WTC11 (cell line): Measurements from ENCODE around the gene CMTM1. TPM values are rescaled to one million over a fixed set of nuclear protein-coding genes. Genes with fewer than 3 reads are reported as not detected.
"Not testable (repeated sequence)": the region's sequence is repeated elsewhere in the genome, so short reads cannot be mapped to it uniquely, and the experiment has no call there.

Experiments
- ATAC-seq: fragments of 200-7000 bp; cut with Tn5 transposase; 2 replicates; pipeline ENCODE4 v1.10.0; 2021; ENCODE audit warnings: mild to moderate bottlenecking, moderate library complexity
- CTCF ChIA-PET: fragments of 300-600 bp; sonication (Branson Sonifier 250); formaldehyde crosslinking; loops from one replicate; lab custom pipeline; 2021; ENCODE audit warnings: antibody characterized with exemption; lab: Charles Lee
- POLR2A ChIA-PET: fragments of 350-600 bp; sonication (Branson Sonifier 250); formaldehyde crosslinking; loops from one replicate; lab custom pipeline; 2021; ENCODE audit warnings: antibody characterized with exemption; lab: Charles Lee
- DNase-seq: peaks from one replicate; pipeline ENCODE4 v3.0.0; 2021; ENCODE audit warnings: low spot score
- H3K27ac Mint-ChIP-seq: 2 replicates; pipeline ENCODE4 v1.8.0; 2021; ENCODE audit warnings: mixed read lengths
- H3K27me3 Mint-ChIP-seq: 2 replicates; pipeline ENCODE4 v1.8.0; 2021; ENCODE audit warnings: low read depth, mild to moderate bottlenecking, moderate library complexity, mixed read lengths
- H3K36me3 Mint-ChIP-seq: 2 replicates; pipeline ENCODE4 v1.8.0; 2021; ENCODE audit warnings: mixed read lengths
- H3K4me1 Mint-ChIP-seq: 2 replicates; pipeline ENCODE4 v1.8.0; 2022; ENCODE audit warnings: mixed read lengths
- H3K4me3 Mint-ChIP-seq: 2 replicates; pipeline ENCODE4 v1.8.0; 2021; ENCODE audit warnings: mild to moderate bottlenecking, moderate library complexity, mixed read lengths
- H3K9me3 Mint-ChIP-seq: 2 replicates; pipeline ENCODE4 v1.8.0; 2021; ENCODE audit warnings: mixed read lengths
- AFF4 ChIP-seq: sonication (generic); formaldehyde crosslinking; IDR thresholded peaks from 2 replicates; pipeline ENCODE4 v1.8.1; 2023; ENCODE audit warnings: mild to moderate bottlenecking, missing genetic modification reagents, borderline replicate concordance
- CBFB ChIP-seq: sonication (generic); formaldehyde crosslinking; IDR thresholded peaks from 2 replicates; pipeline ENCODE4 v1.8.1; 2022; ENCODE audit warnings: mild to moderate bottlenecking, low read depth, missing genetic modification reagents
- E2F5 ChIP-seq: sonication (generic); formaldehyde crosslinking; IDR thresholded peaks from 2 replicates; pipeline ENCODE4 v1.8.1; 2022; ENCODE audit warnings: mild to moderate bottlenecking, moderate library complexity, missing genetic modification reagents
- ESRRA ChIP-seq: sonication (generic); formaldehyde crosslinking; IDR thresholded peaks from 2 replicates; pipeline ENCODE4 v1.8.1; 2022; ENCODE audit warnings: mild to moderate bottlenecking, missing genetic modification reagents, borderline replicate concordance
- FOXP1 ChIP-seq: sonication (generic); formaldehyde crosslinking; IDR thresholded peaks from 2 replicates; pipeline ENCODE4 v1.8.0; 2022; ENCODE audit warnings: missing genetic modification reagents, mild to moderate bottlenecking, moderate library complexity, borderline replicate concordance
- HMGA2 ChIP-seq: fragments of 250-450 bp; sonication (Bioruptor Pico); IDR thresholded peaks from 2 replicates; pipeline ENCODE4 v1.4.0; 2021; ENCODE audit warnings: mild to moderate bottlenecking, moderate library complexity
- HMGXB4 ChIP-seq: sonication (generic); formaldehyde crosslinking; IDR thresholded peaks from 2 replicates; pipeline ENCODE4 v1.8.1; 2023; ENCODE audit warnings: mild to moderate bottlenecking, moderate library complexity, missing genetic modification reagents
- MLX ChIP-seq: sonication (generic); formaldehyde crosslinking; IDR thresholded peaks from 2 replicates; pipeline ENCODE4 v1.8.1; 2023; ENCODE audit warnings: mild to moderate bottlenecking, missing genetic modification reagents, moderate library complexity
- MYBL2 ChIP-seq: sonication (generic); formaldehyde crosslinking; IDR thresholded peaks from 2 replicates; pipeline ENCODE4 v1.8.1; 2023; ENCODE audit warnings: mild to moderate bottlenecking, moderate library complexity, missing genetic modification reagents
- NFATC4 ChIP-seq: fragments of 250-450 bp; sonication (Bioruptor Pico); IDR thresholded peaks from 2 replicates; pipeline ENCODE4 v1.9.0; 2021; ENCODE audit warnings: mild to moderate bottlenecking
- NFE2L1 ChIP-seq: sonication (generic); formaldehyde crosslinking; IDR thresholded peaks from 2 replicates; pipeline ENCODE4 v1.8.1; 2023; ENCODE audit warnings: missing genetic modification reagents
- RORB ChIP-seq: fragments of 250-450 bp; sonication (Bioruptor Pico); IDR thresholded peaks from 2 replicates; pipeline ENCODE4 v1.9.0; 2021; ENCODE audit warnings: mild to moderate bottlenecking
- TCF7 ChIP-seq: sonication (generic); formaldehyde crosslinking; IDR thresholded peaks from 2 replicates; pipeline ENCODE4 v1.8.0; 2022; ENCODE audit warnings: mild to moderate bottlenecking, low read depth, missing genetic modification reagents, moderate library complexity
- ZNF138 ChIP-seq: sonication (generic); formaldehyde crosslinking; conservative IDR thresholded peaks from 2 replicates; pipeline ENCODE4 v1.8.1; 2022; ENCODE audit warnings: mild to moderate bottlenecking, moderate library complexity, missing genetic modification reagents
- ZNF423 ChIP-seq: fragments of 250-450 bp; sonication (Bioruptor Pico); IDR thresholded peaks from 2 replicates; pipeline ENCODE4 v2.1.2; 2022; ENCODE audit warnings: mild to moderate bottlenecking, moderate library complexity
- total RNA-seq: library from RNA; stranded (reverse); gene quantifications from 3 replicates; pipeline ENCODE4 v1.2.3, GENCODE V29; 2021

Gene CMTM1
- total RNA-seq, 1 experiment from 2014 or later: 1.6 TPM

- TF ChIP-seq TCF7 (CRISPR knock-in tag): no peak
- TF ChIP-seq AFF4 (CRISPR knock-in tag): no peak
- no peak for TF ChIP-seq MYBL2 (CRISPR knock-in tag)
- no peak for TF ChIP-seq CBFB (CRISPR knock-in tag)
- TF ChIP-seq NFATC4 (CRISPR knock-in tag): no peak
- no peak for TF ChIP-seq MLX (CRISPR knock-in tag)
- TF ChIP-seq RORB: no peak
- TF ChIP-seq ZNF423 (CRISPR knock-in tag): no peak
- Mint-ChIP-seq H3K4me3 (no peak overlapping the region), H3K36me3 (peaks cover 41% of the 10 kb centered on the region), H3K27ac (no peak overlapping the region), H3K4me1 (peaks cover 21% of the 10 kb centered on the region), H3K27me3 (no peaks in the 10 kb centered on the region), H3K9me3 (no peaks in the 10 kb centered on the region)
- POLR2A ChIA-PET: interaction anchor here (0.6 kb wide), 1 partner anchor 135 kb away, joined by 3 read pairs; no protein-coding TSS in a partner anchor
- CTCF ChIA-PET: interaction anchor here (4.0 kb wide), 1 partner anchor 42 kb away, joined by 70 read pairs; no protein-coding TSS in a partner anchor
- no peak for DNase-seq
- ATAC-seq: no peak
These were observed 44.0 kb downstream of the CMTM1 start for GRCh38 chr16:66610111-66610820.

- ATAC-seq, CTCF ChIA-PET, H3K4me3 Mint-ChIP-seq, H3K27me3 Mint-ChIP-seq, H3K9me3 Mint-ChIP-seq, H3K27ac Mint-ChIP-seq, POLR2A ChIA-PET, DNase-seq: not testable (repeated sequence)
- H3K36me3 Mint-ChIP-seq: peaks cover 45% of the 10 kb centered on the region
- H3K4me1 Mint-ChIP-seq: peaks cover 26% of the 10 kb centered on the region
These were observed 45.7 kb downstream of the CMTM1 start for GRCh38 chr16:66611911-66612310.

GRCh38 chr16:66612422-66612821 is 46.2 kb downstream of the CMTM1 start:
- Mint-ChIP-seq H3K9me3 (no peaks in the 10 kb centered on the region), H3K4me3 (no peak overlapping the region), H3K36me3 (peaks cover 45% of the 10 kb centered on the region), H3K27ac (no peak overlapping the region), H3K4me1 (peaks cover 28% of the 10 kb centered on the region), H3K27me3 (no peaks in the 10 kb centered on the region)
- CTCF ChIA-PET: interaction anchor here (1.4 kb wide), 1 partner anchor 39 kb away, joined by 4 read pairs; no protein-coding TSS in a partner anchor
- TF ChIP-seq NFE2L1 (CRISPR knock-in tag) (no peak), FOXP1 (no peak), E2F5 (CRISPR knock-in tag) (no peak), HMGA2 (no peak), ESRRA (CRISPR knock-in tag) (no peak), HMGXB4 (CRISPR knock-in tag) (no peak), ZNF138 (no peak)
- ATAC-seq (no peak), DNase-seq (no peak)
- POLR2A ChIA-PET: no interaction called here
